Measurements from ENCODE around the gene SH3PXD2B.

DNA sequence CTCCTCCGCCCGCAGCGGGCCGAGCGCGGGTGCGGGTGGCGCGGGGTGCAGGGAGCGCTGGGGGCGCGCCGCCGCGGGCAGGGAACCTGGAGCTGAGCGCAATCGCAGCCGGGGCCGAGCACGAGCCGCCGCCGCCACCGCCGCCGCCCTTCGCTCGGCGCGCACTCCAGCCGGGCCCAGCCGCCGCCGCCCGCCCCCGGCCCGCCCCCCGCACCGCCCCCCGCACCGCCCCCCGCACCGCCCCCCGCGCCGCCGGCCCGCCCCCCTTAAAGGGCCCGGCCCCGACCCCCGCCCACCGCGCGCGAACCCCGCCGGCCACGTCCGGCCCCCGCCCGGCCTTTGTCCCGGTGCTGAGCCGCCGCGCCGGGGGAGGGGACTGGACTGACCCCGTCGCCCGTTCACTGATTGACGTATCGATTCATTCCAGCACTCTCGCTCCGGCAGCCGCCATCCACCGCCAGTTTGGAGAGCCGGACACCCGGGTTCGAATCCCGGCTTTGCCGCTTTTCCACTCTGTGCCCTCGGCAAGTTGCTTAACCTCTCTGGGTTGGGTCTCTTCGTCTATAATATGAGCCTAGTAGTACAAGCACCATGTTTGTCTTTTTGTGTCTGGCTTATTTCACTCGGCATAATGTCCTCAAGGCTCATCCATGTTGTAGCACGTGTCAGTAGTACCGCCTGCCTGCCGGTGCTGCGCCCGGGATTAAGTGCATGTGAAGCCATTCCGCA lies at the start of gene SH3PXD2B:
- TF ChIP-seq, protein P1, sequence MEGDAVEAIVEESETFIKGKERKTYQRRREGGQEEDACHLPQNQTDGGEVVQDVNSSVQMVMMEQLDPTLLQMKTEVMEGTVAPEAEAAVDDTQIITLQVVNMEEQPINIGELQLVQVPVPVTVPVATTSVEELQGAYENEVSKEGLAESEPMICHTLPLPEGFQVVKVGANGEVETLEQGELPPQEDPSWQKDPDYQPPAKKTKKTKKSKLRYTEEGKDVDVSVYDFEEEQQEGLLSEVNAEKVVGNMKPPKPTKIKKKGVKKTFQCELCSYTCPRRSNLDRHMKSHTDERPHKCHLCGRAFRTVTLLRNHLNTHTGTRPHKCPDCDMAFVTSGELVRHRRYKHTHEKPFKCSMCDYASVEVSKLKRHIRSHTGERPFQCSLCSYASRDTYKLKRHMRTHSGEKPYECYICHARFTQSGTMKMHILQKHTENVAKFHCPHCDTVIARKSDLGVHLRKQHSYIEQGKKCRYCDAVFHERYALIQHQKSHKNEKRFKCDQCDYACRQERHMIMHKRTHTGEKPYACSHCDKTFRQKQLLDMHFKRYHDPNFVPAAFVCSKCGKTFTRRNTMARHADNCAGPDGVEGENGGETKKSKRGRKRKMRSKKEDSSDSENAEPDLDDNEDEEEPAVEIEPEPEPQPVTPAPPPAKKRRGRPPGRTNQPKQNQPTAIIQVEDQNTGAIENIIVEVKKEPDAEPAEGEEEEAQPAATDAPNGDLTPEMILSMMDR (IDR thresholded peaks at IDR 0.05) = no peak
- no peak for TF ChIP-seq POLR2A (IDR thresholded peaks at IDR 0.05)
- no peak for TF ChIP-seq POLR2AphosphoS5 (IDR thresholded peaks at IDR 0.05)
